ENCODE results near the gene SLC24A3.

DNA sequence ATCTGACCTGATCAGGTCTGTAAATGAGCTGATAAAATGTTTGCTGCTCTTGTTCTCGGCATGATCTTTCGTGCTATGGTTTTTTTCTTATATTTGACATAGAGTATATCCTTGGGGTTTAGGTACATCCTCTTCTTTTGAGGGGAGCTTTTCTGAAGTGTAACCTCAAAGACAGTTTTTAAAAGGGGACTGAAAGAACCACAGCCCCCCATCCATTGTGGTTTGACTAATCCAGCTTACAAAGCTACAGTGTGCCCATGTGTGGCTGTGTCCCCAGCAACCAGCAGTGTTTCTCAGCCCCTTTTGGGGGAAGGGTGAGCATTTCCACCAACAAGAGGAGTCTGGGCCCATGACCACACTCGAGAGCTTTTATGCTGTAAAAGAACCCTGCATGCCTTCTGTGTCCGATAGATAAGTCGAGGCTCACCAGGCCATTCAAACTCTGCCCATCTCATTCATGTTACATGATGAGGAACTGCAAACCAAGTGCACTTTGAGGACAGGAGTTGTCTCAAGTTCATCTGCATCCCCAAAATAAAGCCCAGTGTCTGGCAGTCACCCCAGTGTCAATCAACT lies 266.0 kb downstream of the SLC24A3 start:
- no peak for TF ChIP-seq NCOA1 (CRISPR knock-in tag; IDR thresholded peaks at IDR 0.05)
- no peak for TF ChIP-seq FOXK2 (IDR thresholded peaks at IDR 0.05)
- no peak for TF ChIP-seq EZH2 (conservative IDR thresholded peaks at IDR 0.05; ENCODE audit: low read depth, low read length)
- TF ChIP-seq, protein P1, sequence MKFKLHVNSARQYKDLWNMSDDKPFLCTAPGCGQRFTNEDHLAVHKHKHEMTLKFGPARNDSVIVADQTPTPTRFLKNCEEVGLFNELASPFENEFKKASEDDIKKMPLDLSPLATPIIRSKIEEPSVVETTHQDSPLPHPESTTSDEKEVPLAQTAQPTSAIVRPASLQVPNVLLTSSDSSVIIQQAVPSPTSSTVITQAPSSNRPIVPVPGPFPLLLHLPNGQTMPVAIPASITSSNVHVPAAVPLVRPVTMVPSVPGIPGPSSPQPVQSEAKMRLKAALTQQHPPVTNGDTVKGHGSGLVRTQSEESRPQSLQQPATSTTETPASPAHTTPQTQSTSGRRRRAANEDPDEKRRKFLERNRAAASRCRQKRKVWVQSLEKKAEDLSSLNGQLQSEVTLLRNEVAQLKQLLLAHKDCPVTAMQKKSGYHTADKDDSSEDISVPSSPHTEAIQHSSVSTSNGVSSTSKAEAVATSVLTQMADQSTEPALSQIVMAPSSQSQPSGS (CRISPR knock-in tag; IDR thresholded peaks at IDR 0.05): no peak
- TF ChIP-seq, protein P2, sequence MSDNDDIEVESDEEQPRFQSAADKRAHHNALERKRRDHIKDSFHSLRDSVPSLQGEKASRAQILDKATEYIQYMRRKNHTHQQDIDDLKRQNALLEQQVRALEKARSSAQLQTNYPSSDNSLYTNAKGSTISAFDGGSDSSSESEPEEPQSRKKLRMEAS (IDR thresholded peaks at IDR 0.05): no peak
- TF ChIP-seq ATF1 (CRISPR knock-in tag; IDR thresholded peaks at IDR 0.05): no peak
- TF ChIP-seq SP5 (CRISPR knock-in tag; IDR thresholded peaks at IDR 0.05; ENCODE audit: borderline replicate concordance, low read depth): no peak
